H1 (cell line): ENCODE data around the gene TMEM200B. TPM values are rescaled to one million over a fixed set of nuclear protein-coding genes. Genes with fewer than 3 reads are reported as not detected.

Experiments used
- CTCF ChIA-PET: fragments of 300-600 bp; sonication (Branson Sonifier 250); formaldehyde crosslinking; loops from one replicate; lab custom pipeline; 2021; ENCODE audit not compliant: partially characterized antibody; lab: Charles Lee
- POLR2A ChIA-PET: fragments of 300-600 bp; sonication (Branson Sonifier 250); formaldehyde crosslinking; loops from one replicate; lab custom pipeline; 2021; ENCODE audit warnings: inconsistent platforms; ENCODE audit not compliant: partially characterized antibody; lab: Charles Lee
- DNase-seq, 2 experiments: peaks; one replicate each; pipeline versions ENCODE4 v3.0.0 to v3.0.0-alpha.2; 2010 to 2022; ENCODE audit warnings: low spot score in 2 of 2, low read depth in 1 of 2, mixed read lengths in 1 of 2
- FAIRE-seq: peaks from 2 replicates; lab custom pipeline; 2011; peaks lifted over from hg19 to GRCh38; lab: Jason Lieb, UNC
- H2AFZ ChIP-seq: 2 replicates; pipeline ENCODE4 v1.8.1; 2012; ENCODE audit warnings: low read length, inconsistent platforms
- H2AK5ac ChIP-seq: 2 replicates; pipeline ENCODE4 v1.6.1; 2013; ENCODE audit warnings: low read depth, low read length
- H2BK120ac ChIP-seq: replicated peaks from 2 replicates; pipeline ENCODE3; 2013; ENCODE audit warnings: low read depth, low read length, inconsistent platforms
- H2BK12ac ChIP-seq: 2 replicates; pipeline ENCODE4 v1.6.1; 2013; ENCODE audit warnings: low read depth, low read length
- H2BK15ac ChIP-seq: 2 replicates; pipeline ENCODE4 v1.6.1; 2013; ENCODE audit warnings: low read length
- H2BK20ac ChIP-seq: 2 replicates; pipeline ENCODE4 v1.6.1; 2013; ENCODE audit warnings: low read length
- H2BK5ac ChIP-seq: 2 replicates; pipeline ENCODE4 v1.6.1; 2013; ENCODE audit warnings: low read depth, low read length
- H3K14ac ChIP-seq: 2 replicates; pipeline ENCODE4 v1.6.1; 2013; ENCODE audit warnings: inconsistent platforms; ENCODE audit not compliant: insufficient read length
- H3K18ac ChIP-seq: 2 replicates; pipeline ENCODE4 v1.6.1; 2013; ENCODE audit warnings: low read length; ENCODE audit errors: extremely low read depth
- H3K23ac ChIP-seq: 2 replicates; pipeline ENCODE4 v1.6.1; 2013; ENCODE audit warnings: inconsistent platforms; ENCODE audit not compliant: insufficient read length
- H3K23me2 ChIP-seq: 2 replicates; pipeline ENCODE4 v1.6.1; 2013; ENCODE audit warnings: low read depth, low read length
- H3K27ac ChIP-seq: 2 replicates; pipeline ENCODE4 v1.6.1; 2011; ENCODE audit warnings: low read depth, low read length, inconsistent platforms
- H3K27me3 ChIP-seq, 4 experiments: replicated peaks in 1 of 4; 1 replicate in 1 of 4; 2 replicates in 3 of 4; pipeline versions ENCODE4 v1.6.1 to v1.8.1; 2011 to 2013; ENCODE audit warnings: low read length in 3 of 4, mild to moderate bottlenecking in 3 of 4, inconsistent platforms in 2 of 4, mixed read lengths in 2 of 4, moderate library complexity in 1 of 4; ENCODE audit not compliant: control insufficient read depth in 3 of 4, insufficient read depth in 3 of 4; ENCODE audit errors: extremely low read depth in 1 of 4
- H3K36me3 ChIP-seq, 4 experiments: 2 replicates each; pipeline versions ENCODE4 v1.6.1 to v1.8.1; 2011 to 2013; ENCODE audit warnings: mild to moderate bottlenecking in 4 of 4, low read length in 3 of 4, moderate library complexity in 2 of 4, control low read depth in 1 of 4, inconsistent platforms in 1 of 4; ENCODE audit not compliant: insufficient read depth in 4 of 4, control insufficient read depth in 2 of 4
- H3K4ac ChIP-seq: replicated peaks from 2 replicates; pipeline ENCODE3; 2013; ENCODE audit warnings: low read length, low read depth, mixed read lengths, inconsistent platforms; ENCODE audit not compliant: insufficient read length
- H3K4me1 ChIP-seq, 4 experiments: replicated peaks in 1 of 4; 1 replicate in 1 of 4; 2 replicates in 3 of 4; pipeline versions ENCODE4 v1.6.1 to v1.8.1; 2011 to 2013; ENCODE audit warnings: low read length in 3 of 4, inconsistent platforms in 2 of 4, mixed read lengths in 1 of 4; ENCODE audit not compliant: insufficient read depth in 4 of 4, control insufficient read depth in 3 of 4
- H3K4me2 ChIP-seq, 2 experiments: 2 replicates each; pipeline versions ENCODE4 v1.6.1 to v1.8.1; 2011 to 2013; ENCODE audit warnings: low read depth in 2 of 2, low read length in 2 of 2, control low read depth in 1 of 2, inconsistent platforms in 1 of 2, mild to moderate bottlenecking in 1 of 2; ENCODE audit not compliant: insufficient read depth in 1 of 2
- H3K4me3 ChIP-seq, 4 experiments: fragments of 200-600, 300-600 bp in 1 of 4; sonication (generic), shearing (Covaris generic), sonication (Bioruptor Twin) in 1 of 4; 2 replicates each; pipeline versions ENCODE4 v1.5.1 to v1.8.1; 2011 to 2016; ENCODE audit warnings: low read length in 4 of 4, low read depth in 3 of 4, control low read depth in 2 of 4, inconsistent platforms in 2 of 4, mild to moderate bottlenecking in 2 of 4, mixed read lengths in 1 of 4, moderate library complexity in 1 of 4; ENCODE audit not compliant: insufficient read depth in 2 of 4; ENCODE audit errors: extremely low read depth in 1 of 4
- H3K56ac ChIP-seq: replicated peaks from 2 replicates; pipeline ENCODE3; 2013; ENCODE audit warnings: low read depth, mild to moderate bottlenecking, mixed read lengths, low read length, inconsistent platforms; ENCODE audit not compliant: insufficient read length
- H3K79me1 ChIP-seq: 2 replicates; pipeline ENCODE4 v1.6.1; 2013; ENCODE audit warnings: low read depth, low read length, control low read depth
- H3K79me2 ChIP-seq, 2 experiments: 2 replicates each; pipeline versions ENCODE4 v1.6.1 to v1.8.1; 2012 to 2013; ENCODE audit warnings: low read length in 2 of 2, mild to moderate bottlenecking in 2 of 2, inconsistent platforms in 1 of 2; ENCODE audit not compliant: insufficient read depth in 2 of 2, control insufficient read depth in 1 of 2
- H3K9ac ChIP-seq, 4 experiments: replicated peaks in 1 of 4; 1 replicate in 1 of 4; 2 replicates in 3 of 4; pipeline versions ENCODE4 v1.6.1 to v1.8.1; 2011 to 2013; ENCODE audit warnings: low read depth in 3 of 4, low read length in 3 of 4, control low read depth in 2 of 4, mild to moderate bottlenecking in 2 of 4, moderate library complexity in 2 of 4, inconsistent platforms in 1 of 4; ENCODE audit errors: extremely low read depth in 1 of 4
- H3K9me3 ChIP-seq, 2 experiments: 2 replicates each; pipeline versions ENCODE4 v1.6.1 to v1.8.1; 2012 to 2013; ENCODE audit warnings: mild to moderate bottlenecking in 2 of 2, moderate library complexity in 2 of 2, control low read depth in 1 of 2, inconsistent platforms in 1 of 2, low read depth in 1 of 2, low read length in 1 of 2, mixed read lengths in 1 of 2; ENCODE audit not compliant: insufficient read depth in 2 of 2
- H4K20me1 ChIP-seq, 2 experiments: replicated peaks in 1 of 2; 2 replicates each; pipeline versions ENCODE3 to v1.8.1; 2011 to 2013; ENCODE audit warnings: inconsistent platforms in 2 of 2, low read length in 2 of 2, mild to moderate bottlenecking in 1 of 2; ENCODE audit not compliant: insufficient read depth in 2 of 2, control insufficient read depth in 1 of 2
- H4K5ac ChIP-seq: 2 replicates; pipeline ENCODE4 v1.6.1; 2013; ENCODE audit warnings: low read length, low read depth, mixed read lengths, inconsistent platforms; ENCODE audit not compliant: insufficient read length
- H4K8ac ChIP-seq: 2 replicates; pipeline ENCODE4 v1.8.0; 2013; ENCODE audit warnings: mild to moderate bottlenecking, moderate library complexity, low read length, inconsistent platforms; ENCODE audit not compliant: insufficient read depth; ENCODE audit errors: extremely low read depth
- H4K91ac ChIP-seq: replicated peaks from 2 replicates; pipeline ENCODE3; 2013; ENCODE audit warnings: low read length, mixed read lengths, inconsistent platforms; ENCODE audit not compliant: insufficient read length
- BCL11A ChIP-seq, 2 experiments: IDR thresholded peaks; one replicate each; pipeline ENCODE4 v1.6.1; 2011; ENCODE audit warnings: low read depth in 2 of 2, low read length in 2 of 2, mild to moderate bottlenecking in 2 of 2
- CBX5 ChIP-seq: fragments of 300-800, 300-1000 bp; sonication (generic); IDR thresholded peaks from 2 replicates; pipeline ENCODE4 v1.7.1; 2016; ENCODE audit warnings: antibody characterized with exemption, low read length, low read depth
- EZH2 ChIP-seq: fragments of 200-600 bp; sonication (generic); IDR thresholded peaks from 2 replicates; pipeline ENCODE4 v1.7.1; 2012; ENCODE audit warnings: low read depth, mild to moderate bottlenecking, moderate library complexity, low read length, inconsistent platforms; ENCODE audit not compliant: severe bottlenecking
- GABPA ChIP-seq: IDR thresholded peaks from 2 replicates; pipeline ENCODE4 v1.6.1; 2011; ENCODE audit warnings: mild to moderate bottlenecking, low read length, moderate library complexity, borderline replicate concordance; ENCODE audit not compliant: insufficient read depth
- KDM1A ChIP-seq: fragments of 200-600, 300-600 bp; sonication (generic); IDR thresholded peaks from 2 replicates; pipeline ENCODE4 v1.7.1; 2016; ENCODE audit warnings: mild to moderate bottlenecking, low read length, borderline replicate concordance
- POU5F1 ChIP-seq: IDR thresholded peaks from 2 replicates; pipeline ENCODE4 v1.6.1; 2011; ENCODE audit warnings: low read depth, mild to moderate bottlenecking, low read length, moderate library complexity
- SRF ChIP-seq: IDR thresholded peaks from 2 replicates; pipeline ENCODE4 v1.6.1; 2011; ENCODE audit warnings: mild to moderate bottlenecking, low read depth, low read length, moderate library complexity
- TAF7 ChIP-seq: optimal IDR thresholded peaks from 2 replicates; pipeline ENCODE3; 2011; ENCODE audit warnings: low read depth, mild to moderate bottlenecking, inconsistent platforms, low read length, moderate library complexity, borderline replicate concordance
- TBP ChIP-seq: IDR thresholded peaks from 2 replicates; pipeline ENCODE4 v1.6.1; 2011; ENCODE audit warnings: low read depth, low read length, improper control_type of control experiment
- WGBS, 2 experiments: shearing (Covaris generic) in 1 of 2; methylation state at CpG; one replicate each; pipeline versions ENCODE4 v1.1.6 to v1.1.7; 2013 to 2015; ENCODE audit warnings: low lambda C conversion rate in 2 of 2, mixed read lengths in 2 of 2, inconsistent platforms in 1 of 2, low coverage in 1 of 2, missing lambda C conversion rate in 1 of 2; ENCODE audit not compliant: insufficient replicate concordance in 2 of 2, insufficient coverage in 1 of 2, insufficient read length in 1 of 2; ENCODE audit errors: extremely low coverage in 1 of 2, missing lambda C conversion rate in 1 of 2; 5-methylcytosine and 5-hydroxymethylcytosine counted together
- polyA plus RNA-seq, 7 experiments: library from polyadenylated mRNA; depleted of rRNA in 3 of 7; stranded (reverse) in 5 of 7; unstranded in 2 of 7; fragments of >200 nt in 5 of 7; fragments of 200-250 nt in 2 of 7; gene quantifications; 1 replicate in 5 of 7; 2 replicates in 1 of 7; 4 replicates in 1 of 7; pipeline versions ENCODE4 v1.2.1 to v1.2.3, GENCODE V29; 2011 to 2013; ENCODE audit warnings: missing spikeins in 2 of 7, mixed read lengths in 2 of 7
- total RNA-seq: library from RNA; stranded (reverse); fragmentation: NEBNext Ultra II Directional; extraction: Animal tissue kit (Norgen Biotek cat#: 25700); gene quantifications from 2 replicates; pipeline ENCODE4 v1.2.1, GENCODE V29; 2021

Gene TMEM200B
- total and polyA plus RNA-seq, 2 of the 8 experiments (the other 6 are each of a cell fraction or from before 2014, with no cell fraction given): 4.9 to 11.0 TPM

DNA sequence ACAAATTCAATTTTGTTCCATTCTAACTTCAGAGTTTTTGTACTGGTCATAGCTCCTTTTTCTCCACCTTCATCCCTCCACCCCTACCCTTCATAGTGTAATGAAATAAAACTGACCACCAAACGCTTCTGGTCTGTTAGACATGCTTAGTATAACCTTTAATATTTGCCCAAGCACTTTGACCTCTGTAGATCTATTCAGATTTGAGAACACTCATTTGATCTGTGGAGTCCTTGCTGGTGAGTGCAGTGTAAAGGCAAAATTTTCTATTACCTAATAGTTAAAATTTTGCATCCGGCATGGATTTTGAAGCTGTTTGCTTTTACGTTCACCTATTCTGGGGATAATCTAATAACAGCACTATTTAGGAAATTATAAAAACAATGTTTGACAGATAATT is 41.2 kb downstream of the TMEM200B start:
- Histone ChIP-seq H3K4me1 (no peaks in the 10 kb centered on the region), H3K56ac (no peak overlapping the region), H2BK5ac (no peak overlapping the region), H3K36me3 (no peaks in the 10 kb centered on the region), H3K23ac (no peak overlapping the region), H2BK120ac (no peak overlapping the region), H3K14ac (no peak overlapping the region), H3K4me3 (no peak overlapping the region), H3K23me2 (no peaks in the 10 kb centered on the region), H4K8ac (no peak overlapping the region), H3K9me3 (no peaks in the 10 kb centered on the region), H2AK5ac (no peak overlapping the region), H2BK20ac (no peak overlapping the region), H4K91ac (no peak overlapping the region), H3K4me2 (no peak overlapping the region), H4K20me1 (no peaks in the 10 kb centered on the region), H4K5ac (no peak overlapping the region), H3K79me2 (no peaks in the 10 kb centered on the region), H2AFZ (no peak overlapping the region), H3K4ac (no peak overlapping the region), H2BK12ac (no peak overlapping the region), H3K18ac (no peak overlapping the region), H3K79me1 (no peaks in the 10 kb centered on the region), H2BK15ac (no peak overlapping the region), H3K27me3 (no peaks in the 10 kb centered on the region), H3K27ac (no peak overlapping the region), H3K9ac (no peak overlapping the region)
- no peak for DNase-seq
- 95% methylated on average over 3 of the region's 3 CpGs; no CpG with 5 or more reads in 1 of the 2 experiments for WGBS, 2 experiments
- FAIRE-seq: no peak
- CTCF ChIA-PET: interaction anchor here (0.7 to 1.9 kb wide), 5 partner anchors 30 to 200 kb away, joined by 3 to 7 read pairs (median 4); no protein-coding TSS in a partner anchor
- TF ChIP-seq EZH2 (no peak), BCL11A (IDR thresholded peaks at IDR 0.05; ENCODE audit: low read depth in 2 of 2, low read length in 2 of 2) (no peak), GABPA (no peak), CBX5 (no peak), POU5F1 (no peak), TAF7 (no peak), SRF (no peak), TBP (no peak), KDM1A (no peak)
- POLR2A ChIA-PET: interaction anchor here (0.7 to 2.4 kb wide), 3 partner anchors 11 to 168 kb away, joined by 3 to 8 read pairs (median 3); partner anchors contain the start of gene EPB41
